ENCODE results near the gene PDE9A. TPM values are rescaled to one million over a fixed set of nuclear protein-coding genes. Genes with fewer than 3 reads are reported as not detected.

Gene PDE9A
- total RNA-seq, 1 experiment from 2014 or later = 31.9 TPM

GRCh38 chr21:42677339-42678321 is 24.2 kb downstream of the PDE9A start:
- Histone ChIP-seq H3K9me3 (ENCODE audit: control insufficient read depth, low read depth, low read length) (no peaks in the 10 kb centered on the region), H3K23me2 (ENCODE audit: insufficient read length, low read depth, low read length, poor library complexity, severe bottlenecking) (no peaks in the 10 kb centered on the region), H2BK20ac (ENCODE audit: low read depth, low read length, poor library complexity, severe bottlenecking) (no peak overlapping the region), H2BK5ac (ENCODE audit: insufficient read length, low read length) (no peak overlapping the region), H4K5ac (ENCODE audit: insufficient read length, low read depth, low read length) (no peak overlapping the region), H2AK5ac (ENCODE audit: insufficient read length, low read length) (no peak overlapping the region), H4K8ac (replicated peaks; ENCODE audit: insufficient read length, low read depth, low read length) (no peak overlapping the region), H3K9ac (ENCODE audit: extremely low read depth, insufficient read length, low read length) (no peak overlapping the region), H3K27ac (ENCODE audit: insufficient read length, low read depth, low read length) (no peak overlapping the region), H2AFZ (ENCODE audit: low read length) (no peak overlapping the region), H3K23ac (ENCODE audit: insufficient read length, low read depth, low read length) (no peak overlapping the region), H3K79me1 (ENCODE audit: insufficient read depth, low read depth, low read length, poor library complexity, severe bottlenecking) (no peaks in the 10 kb centered on the region), H3K18ac (ENCODE audit: insufficient read length, low read depth, low read length) (no peak overlapping the region), H4K20me1 (ENCODE audit: control insufficient read depth, insufficient read depth, insufficient read length) (no peaks in the 10 kb centered on the region), H2BK120ac (ENCODE audit: low read depth, low read length, poor library complexity, severe bottlenecking) (no peak overlapping the region), H3K4me1 (ENCODE audit: insufficient read depth, low read length) (no peaks in the 10 kb centered on the region; the same call in 1 of the 2 replicates), H3T11ph (ENCODE audit: low read length) (no peak overlapping the region), H2BK12ac (ENCODE audit: insufficient read length, low read depth, low read length) (no peak overlapping the region), H2BK15ac (ENCODE audit: low read depth, low read length) (no peak overlapping the region), H3K79me2 (ENCODE audit: insufficient read depth, low read length) (no peaks in the 10 kb centered on the region; the same call in 1 of the 2 replicates), H4K91ac (ENCODE audit: insufficient read length, low read depth, low read length) (no peak overlapping the region), H3K14ac (ENCODE audit: insufficient read depth, low read length) (no peak overlapping the region), H3K4me2 (ENCODE audit: insufficient read depth, insufficient read length, low read length) (no peak overlapping the region), H3K27me3 (ENCODE audit: insufficient read depth, low read length) (no peaks in the 10 kb centered on the region), H3K4ac (ENCODE audit: low read depth, low read length) (no peak overlapping the region), H3K56ac (ENCODE audit: insufficient read length, low read depth, low read length) (no peak overlapping the region)
- no peak for TF ChIP-seq CTCF (conservative IDR thresholded peaks at IDR 0.05)
- peaks cover 38 to 65% of the 10 kb centered on the region in 2 experiments for H3K4me1 Mint-ChIP-seq
- DNase-seq = no peak
- peaks cover 22 to 29% (median 23%) of the 10 kb centered on the region in 3 experiments for H3K36me3 Mint-ChIP-seq (ENCODE audit: insufficient read depth in 1 of 3, low read depth in 3 of 3)
- no peak overlapping the region for H3K4me3 Mint-ChIP-seq
- no peaks in the 10 kb centered on the region; the same call in 1 of the 2 replicates for H3K27me3 Mint-ChIP-seq (ENCODE audit: low read depth)
- no CpG with 5 or more reads among the region's 20 CpGs for WGBS (ENCODE audit: extremely low coverage, insufficient read length, low lambda C conversion rate)
- no peak overlapping the region for H3K27ac Mint-ChIP-seq
- H3K9me3 Mint-ChIP-seq = no peaks in the 10 kb centered on the region
